ENCODE measurements around the gene KRT75. TPM values are rescaled to one million over a fixed set of nuclear protein-coding genes. Genes with fewer than 3 reads are reported as not detected.

KRT75 gene
- total RNA-seq, 1 donor from 2014 or later, result not detected

DNA sequence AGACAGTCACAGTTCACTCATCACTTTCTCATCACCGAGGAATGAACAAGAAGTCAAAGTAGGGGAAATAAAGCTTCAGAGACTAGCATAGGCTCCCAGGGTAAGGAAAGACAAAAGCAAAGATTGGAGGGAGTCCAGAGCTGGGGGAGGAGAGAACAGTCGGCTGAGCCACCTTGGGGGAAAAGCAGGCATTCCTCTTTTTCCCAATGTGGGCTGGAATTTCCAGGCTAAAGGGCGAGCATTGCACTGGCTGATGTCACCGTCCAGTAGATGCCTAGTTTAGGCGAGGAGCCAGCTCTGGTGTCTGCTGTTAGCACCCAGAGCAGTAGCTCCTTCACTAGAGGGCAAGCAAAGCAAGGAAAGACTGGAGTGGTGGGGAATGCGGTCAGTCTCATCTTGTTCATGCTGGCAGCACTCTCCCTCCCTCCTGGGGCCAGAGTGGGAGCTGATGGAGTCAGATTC lies 8.5 kb upstream of the KRT75 start:
- no peak for DNase-seq (ENCODE audit: missing footprints)
- no peak for ATAC-seq
- intact Hi-C loops (cut with DNase I), result no loop called here

- DNase-seq (ENCODE audit: missing footprints) (no peak), ATAC-seq (no peak)
- intact Hi-C loops (cut with DNase I), result no loop called here
Observed at GRCh38 chr12:52441320-52441911, 7.2 kb upstream of the KRT75 start.

- DNase-seq (ENCODE audit: missing footprints), result no peak
- ATAC-seq, result peak; percentile 15
- intact Hi-C loops (cut with DNase I), result no loop called here
Observed at GRCh38 chr12:52440821-52441319, 6.7 kb upstream of the KRT75 start.

DNA sequence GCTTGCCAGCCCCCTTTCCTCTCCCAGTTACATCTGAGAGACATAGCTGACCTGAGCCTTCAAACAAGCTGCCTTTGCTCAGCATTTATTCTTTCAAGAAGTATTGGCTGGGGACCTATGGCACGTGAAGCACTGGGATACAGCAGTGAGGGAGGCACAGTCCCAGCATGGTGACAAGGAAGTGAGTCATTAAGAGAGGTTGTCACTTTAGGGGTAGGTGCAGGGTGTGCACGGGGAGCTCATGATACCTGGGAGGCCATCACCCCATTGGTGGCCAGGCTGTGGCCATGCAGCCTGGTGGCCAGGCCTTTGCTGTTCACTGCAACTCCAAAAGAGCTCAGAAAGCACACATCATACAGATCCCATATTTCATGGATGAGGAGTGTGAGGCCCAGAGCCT lies 5.7 kb upstream of the KRT75 start:
- ATAC-seq (no peak), DNase-seq (ENCODE audit: missing footprints) (no peak)
- intact Hi-C loops (cut with DNase I), result no loop called here

DNA sequence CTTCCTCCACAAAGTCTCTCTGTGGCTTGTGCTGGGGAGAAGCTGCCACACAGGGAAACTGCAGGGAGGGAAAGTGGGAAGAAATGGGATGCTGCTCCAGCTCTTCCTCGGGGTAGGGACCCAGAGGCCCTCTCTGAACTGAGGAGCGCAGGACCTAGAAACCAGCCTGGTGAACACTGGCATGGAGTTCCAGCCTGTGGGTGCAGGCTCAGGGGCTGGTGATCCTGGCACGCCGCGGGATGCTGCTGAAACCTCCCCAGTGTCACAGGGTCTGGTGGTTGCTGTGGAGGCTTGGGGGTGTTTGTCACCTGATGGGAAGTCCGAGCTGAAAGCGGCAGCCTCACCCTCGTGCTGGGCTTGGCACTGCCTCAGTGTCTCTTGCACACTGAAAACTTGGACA lies 5.2 kb upstream of the KRT75 start:
- intact Hi-C loops (cut with DNase I), result no loop called here
- no peak for ATAC-seq
- DNase-seq (ENCODE audit: missing footprints), result no peak

DNA sequence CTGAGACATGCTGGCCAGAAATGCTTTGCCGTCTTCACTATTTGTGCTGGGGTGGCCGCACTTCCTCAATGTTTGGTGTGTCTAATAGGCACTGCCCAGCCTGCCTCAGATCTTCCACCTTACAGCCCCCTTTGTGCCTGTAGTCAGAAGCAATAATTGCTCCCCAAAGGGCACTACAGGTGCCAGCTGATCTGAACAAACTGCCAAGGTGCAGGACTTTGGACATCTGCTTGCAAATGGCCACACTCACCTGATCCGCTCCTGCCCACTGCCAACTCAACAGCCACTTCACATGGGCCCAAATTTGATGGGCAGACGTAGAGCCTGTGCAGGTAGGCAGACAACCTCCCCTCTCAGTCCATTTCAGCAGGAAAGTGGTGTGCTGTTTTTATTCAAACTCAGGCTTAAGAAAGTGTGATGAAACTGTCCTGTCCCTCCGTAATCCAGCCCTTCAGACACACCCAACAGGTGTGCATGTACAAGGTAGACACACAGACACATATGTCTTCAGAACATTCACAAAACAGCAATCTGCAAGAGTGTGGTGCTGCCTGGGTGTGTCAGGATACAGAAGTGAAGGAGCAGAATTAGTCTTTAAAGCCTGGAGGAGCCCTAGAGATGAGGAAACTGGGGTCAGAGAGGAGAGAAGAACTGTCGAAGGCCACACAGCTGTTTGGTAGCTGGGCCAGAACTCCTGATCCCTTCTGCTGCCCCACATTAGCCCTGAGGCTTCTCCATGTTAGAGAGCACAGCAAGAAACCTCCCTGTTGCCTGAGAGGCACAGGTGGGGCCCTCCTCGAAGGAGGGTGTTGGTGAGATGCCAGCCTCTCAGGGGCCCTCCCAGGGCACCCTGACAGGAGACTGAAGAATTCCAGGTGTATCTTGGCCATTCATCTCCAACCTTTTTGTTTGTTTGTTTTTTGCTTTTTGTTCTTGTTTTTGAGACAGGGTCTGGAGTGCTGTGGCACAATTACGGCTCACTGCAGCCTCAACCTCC lies 4.4 kb upstream of the KRT75 start:
- intact Hi-C loops (cut with DNase I), result no loop called here
- ATAC-seq (no peak), DNase-seq (ENCODE audit: missing footprints) (no peak)

GRCh38 chr12:52437508-52437907 lies 3.3 kb upstream of the KRT75 start:
- no peak for DNase-seq (ENCODE audit: missing footprints)
- ATAC-seq, result no peak
- intact Hi-C loops (cut with DNase I), result no loop called here

GRCh38 chr12:52436828-52437474 lies 2.8 kb upstream of the KRT75 start:
- ATAC-seq (no peak), DNase-seq (ENCODE audit: missing footprints) (no peak)
- intact Hi-C loops (cut with DNase I), result no loop called here

DNA sequence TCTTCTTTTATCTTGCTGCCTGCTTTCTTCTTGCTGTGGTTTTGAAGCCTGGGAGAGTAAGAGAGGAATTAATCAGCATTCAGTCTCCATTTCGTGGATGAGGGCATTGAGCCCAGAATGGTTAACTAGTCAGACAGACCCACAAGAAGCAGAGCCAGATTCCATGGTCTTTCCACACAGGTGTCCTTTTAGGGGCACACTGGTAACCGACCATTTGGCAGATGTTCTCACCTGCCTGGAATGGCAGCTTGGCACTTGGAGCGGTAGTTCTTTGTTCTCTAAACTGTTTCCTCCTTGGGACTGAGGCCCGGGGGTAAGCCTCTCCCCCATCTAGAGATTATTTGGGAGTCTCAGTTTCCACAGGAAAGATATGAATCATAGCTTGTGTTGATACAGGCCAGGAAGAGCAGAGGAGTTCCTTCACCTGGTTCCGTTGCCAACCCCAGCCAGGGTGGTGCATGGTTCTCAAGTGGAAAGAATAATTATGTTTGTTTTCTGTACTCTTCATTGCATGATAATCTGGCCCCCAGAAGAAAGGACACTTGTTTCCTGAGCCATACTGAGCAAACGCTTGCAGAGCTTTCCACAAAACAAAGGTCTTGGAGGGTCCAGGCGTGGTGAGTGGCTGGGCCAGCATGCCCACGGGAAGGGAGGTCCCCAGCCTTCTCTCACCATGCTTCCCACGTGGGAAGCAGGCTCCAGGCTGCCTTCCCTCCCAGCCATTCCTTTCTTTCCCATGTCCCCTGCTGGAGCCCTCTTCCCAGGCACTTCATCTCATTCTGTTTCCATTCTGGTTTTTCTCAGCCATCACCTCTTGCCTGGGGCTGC lies 2.0 kb upstream of the KRT75 start:
- intact Hi-C loops (cut with DNase I), result no loop called here
- ATAC-seq (no peak), DNase-seq (ENCODE audit: missing footprints) (no peak)

GRCh38 chr12:52435659-52435999 lies 1.5 kb upstream of the KRT75 start:
- ATAC-seq (no peak), DNase-seq (ENCODE audit: missing footprints) (no peak)
- intact Hi-C loops (cut with DNase I), result no loop called here

DNA sequence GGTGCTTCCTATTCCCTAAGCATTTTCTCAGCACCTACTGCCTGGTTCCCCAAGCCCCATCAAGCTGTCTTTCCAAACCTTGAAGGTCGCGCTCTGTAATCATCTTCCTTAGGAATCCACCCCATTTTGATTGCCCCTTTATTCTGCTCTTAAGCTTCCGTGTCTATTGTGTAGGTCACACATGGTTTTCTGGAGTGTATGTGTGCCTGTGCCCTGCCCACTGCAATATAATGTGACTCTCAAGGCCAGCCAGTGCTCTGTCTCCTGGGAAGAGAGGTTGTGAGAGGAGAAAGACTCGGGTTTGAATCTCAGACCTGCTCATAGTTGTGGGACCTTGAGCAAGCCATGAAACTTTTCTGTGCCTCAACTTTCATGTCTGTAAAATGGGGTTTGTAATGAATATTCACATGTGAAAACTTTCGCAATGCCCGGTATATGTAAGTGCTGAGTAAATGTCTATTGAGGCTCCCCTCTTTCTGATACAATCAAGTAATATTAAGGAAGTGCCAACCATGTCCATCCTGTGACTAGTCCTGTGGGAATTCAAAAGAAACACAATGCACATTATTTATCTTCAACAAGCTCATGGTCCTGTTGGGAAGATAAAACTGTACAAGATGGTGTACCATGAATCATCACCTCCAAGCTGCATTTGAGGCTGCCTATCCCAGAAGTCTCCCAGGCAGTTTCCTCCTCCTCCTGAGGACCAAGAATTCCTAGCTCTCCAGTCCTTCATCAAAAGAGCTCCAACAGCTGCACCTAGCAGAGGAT lies 774 bp upstream of the KRT75 start:
- ATAC-seq (no peak), DNase-seq (ENCODE audit: missing footprints) (no peak)
- intact Hi-C loops (cut with DNase I), result no loop called here

DNA sequence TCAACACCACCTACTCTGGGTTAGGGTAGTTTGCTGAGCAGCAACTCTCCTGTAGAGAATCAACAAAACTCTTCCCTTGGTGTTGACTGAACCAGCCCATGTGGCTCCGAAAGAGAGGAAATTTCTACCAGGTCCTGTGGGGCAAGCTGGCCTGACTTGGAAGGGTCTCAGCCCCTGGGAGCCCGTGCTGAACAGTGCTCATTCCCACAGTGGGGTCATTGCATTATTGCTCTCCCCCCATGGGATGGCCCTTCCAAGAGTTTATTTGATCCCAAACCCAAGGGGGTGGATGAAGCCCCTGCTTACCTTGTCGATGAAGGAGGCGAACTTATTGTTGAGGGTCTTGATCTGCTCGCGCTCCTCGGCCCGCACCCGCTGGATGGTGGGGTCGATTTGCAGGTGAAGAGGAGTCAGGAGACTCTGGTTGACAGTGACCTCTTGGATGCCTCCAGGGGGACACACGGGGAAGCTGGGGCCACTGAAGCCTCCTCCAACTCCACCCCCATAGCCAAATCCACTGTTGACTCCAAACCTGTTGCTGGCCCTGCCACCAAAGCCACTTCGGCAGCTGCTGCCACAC lies 580 bp downstream of the KRT75 start:
- no peak for ATAC-seq
- no peak for DNase-seq (ENCODE audit: missing footprints)
- intact Hi-C loops (cut with DNase I), result no loop called here

DNA sequence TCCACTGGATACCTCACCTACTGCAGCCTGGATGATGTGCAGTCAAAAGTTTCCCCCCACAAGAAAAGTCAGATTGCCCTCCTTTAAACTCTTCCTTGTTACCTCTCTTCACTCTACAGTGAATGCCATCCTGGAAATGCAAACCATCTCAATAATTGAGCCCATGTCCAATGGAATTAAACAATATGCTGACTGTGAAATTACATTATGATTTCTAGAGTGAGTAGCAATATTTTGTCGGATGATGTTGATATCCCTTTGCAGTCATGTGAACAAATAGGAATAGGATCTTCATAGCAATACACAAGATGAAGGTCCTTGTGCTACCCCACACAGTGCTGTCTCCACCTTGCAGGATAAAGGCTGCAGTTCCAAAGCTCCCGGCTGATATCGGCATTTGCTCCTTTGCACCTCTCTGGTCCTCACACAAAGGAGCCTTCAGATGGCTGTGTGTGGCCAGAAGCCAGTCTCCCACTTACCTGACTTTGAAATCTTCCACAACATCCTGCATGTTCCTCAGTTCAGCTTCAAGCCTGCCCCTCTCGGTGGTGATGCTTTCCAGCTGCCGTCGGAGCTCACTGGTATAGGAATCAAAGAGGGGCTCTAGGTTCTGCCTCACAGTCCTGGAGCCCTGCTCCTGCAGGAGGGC lies 1.5 kb downstream of the KRT75 start:
- intact Hi-C loops (cut with DNase I), result no loop called here
- no peak for ATAC-seq
- no peak for DNase-seq (ENCODE audit: missing footprints)

GRCh38 chr12:52428121-52428520 lies 6.0 kb downstream of the KRT75 start:
- intact Hi-C loops (cut with DNase I), result no loop called here
- no peak for ATAC-seq
- DNase-seq (ENCODE audit: missing footprints), result no peak

GRCh38 chr12:52427083-52427482 lies 7.1 kb downstream of the KRT75 start:
- DNase-seq (ENCODE audit: missing footprints) (no peak), ATAC-seq (no peak)
- intact Hi-C loops (cut with DNase I), result no loop called here

DNA sequence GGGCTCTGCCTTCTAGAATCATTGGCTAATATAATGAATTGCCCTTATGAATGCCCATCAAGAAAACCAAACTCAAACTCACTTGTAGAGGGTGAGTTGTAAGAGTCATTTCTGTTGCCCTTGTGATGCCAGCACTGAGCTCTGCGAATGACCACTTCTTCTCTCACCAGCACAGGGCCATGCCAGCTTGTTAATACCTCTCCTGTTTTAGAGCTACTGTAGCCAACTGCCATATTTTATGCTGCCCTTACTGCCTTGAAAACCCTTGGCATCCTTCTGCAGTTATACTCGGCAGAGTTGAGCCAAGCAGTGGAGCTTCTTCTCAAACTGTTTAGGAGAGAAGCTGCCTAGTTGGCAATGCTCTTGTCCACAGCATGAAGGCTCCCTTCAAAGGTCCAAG lies 8.1 kb downstream of the KRT75 start:
- no peak for ATAC-seq

GRCh38 chr12:52425466-52425865 lies 8.7 kb downstream of the KRT75 start:
- intact Hi-C loops (cut with DNase I), result no loop called here
- DNase-seq (ENCODE audit: missing footprints), result no peak
- ATAC-seq, result no peak

More for the DNA sequence above, 8.1 kb downstream of the KRT75 start:
- intact Hi-C loops (cut with DNase I), result no loop called here
- no peak for DNase-seq (ENCODE audit: missing footprints)

All from Right ventricle myocardium inferior (tissue), 1 donor.